Keratinocyte (primary cell): ENCODE measurements around the gene IQSEC3.

Source experiments
- CTCF ChIP-seq, 3 experiments: IDR thresholded peaks in 1 of 3; conservative IDR thresholded peaks in 1 of 3; optimal IDR thresholded peaks in 1 of 3; 2 replicates in 2 of 3; 3 replicates in 1 of 3; pipeline versions ENCODE3 to v1.5.1; 2011; ENCODE audit warnings: low read length in 3 of 3, mild to moderate bottlenecking in 3 of 3, moderate library complexity in 2 of 3, control low read depth in 1 of 3, inconsistent platforms in 1 of 3; ENCODE audit not compliant: insufficient read depth in 2 of 3; ENCODE audit errors: extremely low read depth in 1 of 3
- EZH2 ChIP-seq: IDR thresholded peaks from one replicate; pipeline ENCODE4 v1.6.1; 2012; ENCODE audit warnings: inconsistent platforms, mild to moderate bottlenecking, low read length, moderate library complexity

DNA sequence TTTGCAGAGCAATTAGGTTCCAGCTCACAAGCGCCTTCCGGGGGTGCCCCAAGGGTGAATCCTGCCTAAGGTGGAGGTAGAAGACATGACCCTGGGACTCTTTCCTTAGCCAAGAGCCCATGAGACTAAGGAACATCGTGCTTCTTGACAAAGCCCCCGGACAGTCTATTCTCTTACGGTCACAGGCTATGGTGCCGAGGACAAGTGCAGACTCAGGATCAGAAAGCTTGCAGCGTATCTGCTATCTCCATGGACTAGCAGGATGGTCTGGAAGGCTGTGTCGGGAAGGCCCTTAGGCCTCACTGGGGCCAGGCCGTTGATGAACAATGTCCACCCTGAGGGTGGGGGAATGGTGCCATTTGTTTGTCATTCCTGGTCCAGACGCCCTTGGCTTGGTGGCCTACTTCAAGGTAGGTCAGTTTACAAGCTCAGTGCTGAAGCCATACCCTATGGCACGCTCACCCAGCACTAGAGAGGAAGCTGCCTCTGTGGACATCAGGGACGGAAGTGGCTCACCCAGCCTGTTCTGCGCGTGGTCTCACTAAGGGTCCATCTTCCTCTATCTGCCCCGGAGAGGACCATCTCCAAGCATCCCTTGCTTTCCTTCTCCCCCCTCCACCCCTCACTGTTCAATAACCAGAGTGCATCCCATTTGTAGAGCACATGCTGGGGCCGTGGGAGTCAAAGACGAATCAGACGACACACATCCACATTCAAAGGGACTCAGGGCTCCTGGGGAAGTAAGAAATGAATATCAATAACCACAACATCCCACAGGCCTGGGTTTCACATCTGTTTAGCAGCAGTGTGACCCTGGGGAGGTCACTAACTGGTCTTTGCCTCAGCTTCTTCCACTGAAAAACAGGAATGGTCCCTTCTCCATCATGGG is 45.0 kb upstream of the IQSEC3 start:
- TF ChIP-seq CTCF (optimal IDR thresholded peaks at IDR 0.05 in 1 of 3, IDR thresholded peaks at IDR 0.05 in 1 of 3, conservative IDR thresholded peaks at IDR 0.05 in 1 of 3; ENCODE audit: extremely low read depth in 1 of 3, insufficient read depth in 2 of 3, low read length in 3 of 3): no peak
- TF ChIP-seq EZH2: no peak
